Stimulated activated CD4-positive, alpha-beta T cell treated with anti-CD3 and anti-CD28 coated beads, Interleukin-15, amount 100 ng/mL, for 1 hour (primary cell): ENCODE measurements around the gene PRR32.
"Not testable (repeated sequence)": the region's sequence is repeated elsewhere in the genome, so short reads cannot be mapped to it uniquely, and the experiment has no call there.

Experiments used
- DNase-seq, 2 donors: peaks; one replicate each; pipeline ENCODE4 v3.0.0-alpha.2; 2020; ENCODE audit warnings: low read depth in 1 of 2, low spot score in 1 of 2

Gene PRR32

GRCh38 chrX:126819429-126819828, at the start of gene PRR32:
PRR32 (plus strand) TSS chrX:126819729; CDS start chrX:126819844, 115 bp downstream.
- no peak for DNase-seq

GRCh38 chrX:126770179-126770578, 49.4 kb upstream of the PRR32 start:
- DNase-seq: no peak

- no peak for DNase-seq
Observed at GRCh38 chrX:126785539-126785938, 34.0 kb upstream of the PRR32 start.

- DNase-seq: no peak
Observed at GRCh38 chrX:126799059-126799458, 20.5 kb upstream of the PRR32 start.

GRCh38 chrX:126806784-126807183, 12.7 kb upstream of the PRR32 start:
- not testable (repeated sequence) for DNase-seq

- DNase-seq: no peak
Observed at GRCh38 chrX:126815806-126816205, 3.7 kb upstream of the PRR32 start.

- no peak for DNase-seq
Observed at GRCh38 chrX:126820700-126821420, 1.3 kb downstream of the PRR32 start.

- no peak for DNase-seq
Observed at GRCh38 chrX:126824338-126825007, 4.9 kb downstream of the PRR32 start.

GRCh38 chrX:126825566-126826193, 6.2 kb downstream of the PRR32 start:
- DNase-seq: no peak

GRCh38 chrX:126836186-126836585, 16.7 kb downstream of the PRR32 start:
- DNase-seq: no peak

- no peak for DNase-seq
Observed at GRCh38 chrX:126847143-126847542, 27.6 kb downstream of the PRR32 start.

GRCh38 chrX:126855839-126856524, 36.5 kb downstream of the PRR32 start:
- no peak for DNase-seq
